HepG2 (cell line): Measurements from ENCODE around the gene ZNF282. TPM values are rescaled to one million over a fixed set of nuclear protein-coding genes. Genes with fewer than 3 reads are reported as not detected.
A peak's percentile ranks its signal among the peaks of the same experiment; 100 is the strongest.

Experiments used
- DMAP1 ChIP-seq: IDR thresholded peaks from 2 replicates; pipeline ENCODE4 v1.6.1; 2016
- DNMT1 ChIP-seq: sonication (generic); formaldehyde crosslinking; IDR thresholded peaks from 2 replicates; pipeline ENCODE4 v1.5.1; 2020; ENCODE audit warnings: mild to moderate bottlenecking, missing genetic modification reagents
- DNMT3B ChIP-seq: conservative IDR thresholded peaks from 2 replicates; pipeline ENCODE4 v1.6.1; 2016; ENCODE audit warnings: missing biosample characterization, control low read depth
- GPN1 ChIP-seq: sonication (generic); formaldehyde crosslinking; IDR thresholded peaks from 2 replicates; pipeline ENCODE4 v1.5.1; 2020; ENCODE audit warnings: missing genetic modification reagents, borderline replicate concordance
- GTF2F1 ChIP-seq: fragments of 150-350 bp; IDR thresholded peaks from 2 replicates; pipeline ENCODE4 v1.6.1; 2014; ENCODE audit warnings: low read length
- GZF1 ChIP-seq: sonication (generic); formaldehyde crosslinking; IDR thresholded peaks from 2 replicates; pipeline ENCODE4 v1.5.1; 2020; ENCODE audit warnings: mild to moderate bottlenecking, missing genetic modification reagents
- JUNB ChIP-seq: sonication (generic); formaldehyde crosslinking; IDR thresholded peaks from 2 replicates; pipeline ENCODE4 v1.8.0; 2022; ENCODE audit warnings: missing genetic modification reagents, mild to moderate bottlenecking, borderline replicate concordance
- KDM2A ChIP-seq: sonication (generic); formaldehyde crosslinking; IDR thresholded peaks from 2 replicates; pipeline ENCODE4 v1.4.0; 2020; ENCODE audit warnings: low read depth, missing genetic modification reagents, borderline replicate concordance
- MAZ ChIP-seq, 2 experiments: sonication (generic) in 1 of 2; formaldehyde crosslinking in 1 of 2; IDR thresholded peaks; 2 replicates each; pipeline versions ENCODE4 v1.5.0 to v1.6.1; 2012 to 2020; ENCODE audit warnings: low read depth in 2 of 2, mild to moderate bottlenecking in 2 of 2, borderline replicate concordance in 1 of 2, improper control_type of control experiment in 1 of 2, low read length in 1 of 2, missing genetic modification reagents in 1 of 2, moderate library complexity in 1 of 2
- MLLT10 ChIP-seq: sonication (generic); formaldehyde crosslinking; IDR thresholded peaks from 2 replicates; pipeline ENCODE4 v1.4.0; 2020; ENCODE audit warnings: missing genetic modification reagents
- NCOA5 ChIP-seq: sonication (generic); formaldehyde crosslinking; IDR thresholded peaks from 2 replicates; pipeline ENCODE4 v1.4.0; 2020; ENCODE audit warnings: missing genetic modification reagents
- NR2F1 ChIP-seq, 2 experiments: fragments of 450-650 bp in 1 of 2; formaldehyde crosslinking in 1 of 2; IDR thresholded peaks; 2 replicates each; pipeline versions ENCODE4 v1.5.0 to v1.6.1; 2016 to 2020; ENCODE audit warnings: mild to moderate bottlenecking in 1 of 2, missing compliant biosample characterization in 1 of 2, missing genetic modification reagents in 1 of 2, moderate library complexity in 1 of 2
- PRPF4 ChIP-seq: fragments of 200-400 bp; formaldehyde crosslinking; IDR thresholded peaks from 2 replicates; pipeline ENCODE4 v1.6.1; 2016; ENCODE audit warnings: low read length, low read depth; ENCODE audit not compliant: poor library complexity, severe bottlenecking
- RFXANK ChIP-seq: IDR thresholded peaks from 2 replicates; pipeline ENCODE4 v1.6.1; 2016
- SOX6 ChIP-seq, 2 experiments: fragments of 450-650 bp in 1 of 2; sonication (generic) in 1 of 2; formaldehyde crosslinking in 1 of 2; IDR thresholded peaks; 2 replicates each; pipeline versions ENCODE4 v1.4.0 to v1.6.1; 2017 to 2020; ENCODE audit warnings: antibody characterized with exemption in 1 of 2, mild to moderate bottlenecking in 1 of 2, missing genetic modification reagents in 1 of 2
- ZFP36L1 ChIP-seq: sonication (generic); formaldehyde crosslinking; IDR thresholded peaks from 2 replicates; pipeline ENCODE4 v1.8.0; 2022; ENCODE audit warnings: mild to moderate bottlenecking, missing genetic modification reagents, moderate library complexity
- ZMYM3 ChIP-seq: sonication (generic); formaldehyde crosslinking; IDR thresholded peaks from 2 replicates; pipeline ENCODE4 v1.5.1; 2020; ENCODE audit warnings: mild to moderate bottlenecking, missing genetic modification reagents
- ZNF143 ChIP-seq: sonication (generic); formaldehyde crosslinking; IDR thresholded peaks from 2 replicates; pipeline ENCODE4 v1.4.0; 2020; ENCODE audit warnings: missing genetic modification reagents
- ZNF44 ChIP-seq: sonication (generic); formaldehyde crosslinking; IDR thresholded peaks from 2 replicates; pipeline ENCODE4 v1.5.1; 2020; ENCODE audit warnings: mild to moderate bottlenecking, missing genetic modification reagents
- ZNF512B ChIP-seq: sonication (generic); formaldehyde crosslinking; IDR thresholded peaks from 2 replicates; pipeline ENCODE4 v1.5.1; 2020; ENCODE audit warnings: missing genetic modification reagents, mild to moderate bottlenecking, borderline replicate concordance
- ZNF563 ChIP-seq: sonication (generic); formaldehyde crosslinking; IDR thresholded peaks from 2 replicates; pipeline ENCODE4 v1.8.0; 2022; ENCODE audit warnings: mild to moderate bottlenecking, moderate library complexity, missing genetic modification reagents
- ZNF570 ChIP-seq: sonication (generic); formaldehyde crosslinking; IDR thresholded peaks from 2 replicates; pipeline ENCODE4 v1.4.0; 2020; ENCODE audit warnings: mild to moderate bottlenecking, missing genetic modification reagents, borderline replicate concordance
- ZNF639 ChIP-seq: conservative IDR thresholded peaks from 2 replicates; pipeline ENCODE4 v1.6.1; 2018; ENCODE audit warnings: missing genetic modification reagents
- ZNF740 ChIP-seq: sonication (generic); formaldehyde crosslinking; IDR thresholded peaks from 2 replicates; pipeline ENCODE4 v1.4.0; 2020; ENCODE audit warnings: missing genetic modification reagents
- ZNF780A ChIP-seq: sonication (generic); formaldehyde crosslinking; IDR thresholded peaks from 2 replicates; pipeline ENCODE4 v1.8.0; 2022; ENCODE audit warnings: mild to moderate bottlenecking, missing genetic modification reagents, moderate library complexity
- ZSCAN20 ChIP-seq: sonication (generic); formaldehyde crosslinking; IDR thresholded peaks from 2 replicates; pipeline ENCODE4 v1.4.0; 2020; ENCODE audit warnings: missing genetic modification reagents, mild to moderate bottlenecking, borderline replicate concordance
- polyA plus RNA-seq, 8 experiments: library from polyadenylated mRNA; depleted of rRNA in 3 of 8; stranded (reverse) in 7 of 8; unstranded in 1 of 8; fragments of >200 nt; fragmentation: Illumina TruSeq in 4 of 8; extraction: Trizol in 4 of 8; gene quantifications; 2 replicates each; pipeline versions ENCODE4 v1.2.1 to v1.2.3, GENCODE V29; 2011 to 2016; ENCODE audit warnings: low read depth in 4 of 8, missing spikeins in 1 of 8, mixed read lengths in 1 of 8; ENCODE audit not compliant: insufficient read depth in 1 of 8
- total RNA-seq, 5 experiments: library from RNA; depleted of rRNA; stranded (reverse); fragments of >200 nt; fragmentation: Illumina TruSeq; extraction: Trizol; gene quantifications; 2 replicates each; pipeline ENCODE4 v1.2.3, GENCODE V29; 2016; ENCODE audit warnings: low read depth in 1 of 5

ZNF282 gene
- total and polyA plus RNA-seq, 2 of the 13 experiments (the other 11 are each of a cell fraction or from before 2014, with no cell fraction given): 9.1 to 20.9 TPM

- TF ChIP-seq ZFP36L1 (CRISPR knock-in tag): no peak
- TF ChIP-seq DNMT1 (CRISPR knock-in tag): peak; percentile 84; the same call in 1 of the 2 replicates
- TF ChIP-seq GTF2F1: no peak
- peak; percentile 79 for TF ChIP-seq ZNF44
- TF ChIP-seq ZNF740 (CRISPR knock-in tag): no peak
- TF ChIP-seq DMAP1 (CRISPR knock-in tag): peak; percentile 75
- no peak for TF ChIP-seq GPN1 (CRISPR knock-in tag)
- no peak for TF ChIP-seq JUNB (CRISPR knock-in tag)
- no peak for TF ChIP-seq NR2F1 (CRISPR knock-in tag; IDR thresholded peaks at IDR 0.05)
- TF ChIP-seq GZF1 (CRISPR knock-in tag): 0 out of 2 replicates have a peak, but pooled peaks have one; percentile 48
- TF ChIP-seq ZNF780A: no peak
- peak; percentile 96 for TF ChIP-seq ZNF143
- TF ChIP-seq ZNF512B (CRISPR knock-in tag): peak; percentile 2; the same call in 1 of the 2 replicates
- no peak for TF ChIP-seq DNMT3B (CRISPR knock-in tag)
- no peak for TF ChIP-seq MAZ (IDR thresholded peaks at IDR 0.05; ENCODE audit: borderline replicate concordance, low read depth, low read length)
- TF ChIP-seq MAZ (CRISPR knock-in tag; IDR thresholded peaks at IDR 0.05; ENCODE audit: low read depth): peak; percentile 87
- peak; percentile 91 for TF ChIP-seq ZNF563 (CRISPR knock-in tag)
- TF ChIP-seq ZMYM3: no peak
- TF ChIP-seq SOX6 (IDR thresholded peaks at IDR 0.05): no peak
- peak; percentile 74 for TF ChIP-seq SOX6 (CRISPR knock-in tag; IDR thresholded peaks at IDR 0.05)
- no peak for TF ChIP-seq ZNF570 (CRISPR knock-in tag)
- no peak for TF ChIP-seq ZSCAN20 (CRISPR knock-in tag)
- peak; percentile 73; the same call in 1 of the 2 replicates for TF ChIP-seq RFXANK (CRISPR knock-in tag)
- peak; percentile 97 for TF ChIP-seq KDM2A
- TF ChIP-seq MLLT10 (CRISPR knock-in tag): no peak
- TF ChIP-seq PRPF4: no peak
- no peak for TF ChIP-seq NCOA5 (CRISPR knock-in tag)
- peak; percentile 82 for TF ChIP-seq ZNF639 (CRISPR knock-in tag)
These were observed 44.2 kb downstream of the ZNF282 start, which contains the start of gene ZNF212 (continued) for GRCh38 chr7:149239345-149240143.
